NCI-H1930 (cell line): Measurements from ENCODE around the gene RAI1.
A peak's percentile ranks its signal among the peaks of the same experiment; 100 is the strongest.

ENCODE experiments used
- DNase-seq, 2 experiments: peaks; one replicate each; lab custom pipeline; 2025; lab: John Stamatoyannopoulos, UW

RAI1 gene

GRCh38 chr17:17766744-17767120 lies 85.5 kb downstream of the RAI1 start:
- DNase-seq, result no peak

GRCh38 chr17:17767154-17767869 lies 86.1 kb downstream of the RAI1 start:
- no peak for DNase-seq

- no peak for DNase-seq
Observed at GRCh38 chr17:17767887-17768418, 86.7 kb downstream of the RAI1 start.

GRCh38 chr17:17768424-17769088 lies 87.3 kb downstream of the RAI1 start:
- DNase-seq, result no peak

GRCh38 chr17:17769869-17770631 lies 88.8 kb downstream of the RAI1 start:
- no peak for DNase-seq

GRCh38 chr17:17770632-17771044 lies 89.4 kb downstream of the RAI1 start:
- DNase-seq, result no peak

- DNase-seq, result no peak
Observed at GRCh38 chr17:17771498-17772201, 90.4 kb downstream of the RAI1 start.

GRCh38 chr17:17772231-17772630 lies 91.0 kb downstream of the RAI1 start:
- DNase-seq, result no peak

GRCh38 chr17:17774009-17774881 lies 93.0 kb downstream of the RAI1 start:
- DNase-seq, result no peak

GRCh38 chr17:17776889-17777288 lies 95.6 kb downstream of the RAI1 start:
- DNase-seq, result no peak

- no peak for DNase-seq
Observed at GRCh38 chr17:17778308-17779014, 97.2 kb downstream of the RAI1 start.

GRCh38 chr17:17779015-17779611 lies 97.9 kb downstream of the RAI1 start:
- no peak for DNase-seq

- DNase-seq, result no peak
Observed at GRCh38 chr17:17780922-17781590, 99.8 kb downstream of the RAI1 start.

- peak; percentile 17 to 29 for DNase-seq
Observed at GRCh38 chr17:17781591-17782496, 100.6 kb downstream of the RAI1 start.

GRCh38 chr17:17782523-17783115 lies 101.4 kb downstream of the RAI1 start:
- peak; percentile 24 to 25 for DNase-seq

GRCh38 chr17:17783116-17783824 lies 102.0 kb downstream of the RAI1 start:
- peak; percentile 65 for DNase-seq
